Measurements from ENCODE around the gene PHLPP2.

DNA sequence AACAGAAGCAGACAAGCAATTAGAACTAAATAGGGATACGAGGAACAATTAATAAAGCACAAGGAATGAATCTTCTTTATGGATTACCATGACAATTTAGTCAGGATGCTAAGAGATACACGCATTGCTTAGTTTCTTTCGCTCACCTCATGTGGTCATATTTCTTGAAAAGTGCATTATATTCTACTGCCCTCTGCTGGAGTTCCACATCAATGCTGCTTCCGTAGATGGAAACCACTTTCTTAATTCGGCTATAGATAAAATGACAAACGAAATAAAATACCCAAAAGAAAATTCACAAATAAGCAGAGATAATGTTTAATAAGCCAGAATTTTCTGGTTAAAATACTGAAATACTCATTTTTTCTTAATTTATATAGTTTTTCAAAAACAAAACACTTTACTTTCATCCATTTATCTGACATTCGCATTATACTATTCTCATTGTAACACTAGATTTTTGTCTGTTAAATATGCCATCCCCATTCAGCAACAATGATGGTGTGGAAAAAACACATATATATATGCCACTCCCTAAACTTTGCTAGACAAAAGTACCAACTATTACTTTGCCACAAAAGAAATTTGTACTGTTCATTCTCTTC lies 22.0 kb upstream of the PHLPP2 start:
- TF ChIP-seq, protein P1, sequence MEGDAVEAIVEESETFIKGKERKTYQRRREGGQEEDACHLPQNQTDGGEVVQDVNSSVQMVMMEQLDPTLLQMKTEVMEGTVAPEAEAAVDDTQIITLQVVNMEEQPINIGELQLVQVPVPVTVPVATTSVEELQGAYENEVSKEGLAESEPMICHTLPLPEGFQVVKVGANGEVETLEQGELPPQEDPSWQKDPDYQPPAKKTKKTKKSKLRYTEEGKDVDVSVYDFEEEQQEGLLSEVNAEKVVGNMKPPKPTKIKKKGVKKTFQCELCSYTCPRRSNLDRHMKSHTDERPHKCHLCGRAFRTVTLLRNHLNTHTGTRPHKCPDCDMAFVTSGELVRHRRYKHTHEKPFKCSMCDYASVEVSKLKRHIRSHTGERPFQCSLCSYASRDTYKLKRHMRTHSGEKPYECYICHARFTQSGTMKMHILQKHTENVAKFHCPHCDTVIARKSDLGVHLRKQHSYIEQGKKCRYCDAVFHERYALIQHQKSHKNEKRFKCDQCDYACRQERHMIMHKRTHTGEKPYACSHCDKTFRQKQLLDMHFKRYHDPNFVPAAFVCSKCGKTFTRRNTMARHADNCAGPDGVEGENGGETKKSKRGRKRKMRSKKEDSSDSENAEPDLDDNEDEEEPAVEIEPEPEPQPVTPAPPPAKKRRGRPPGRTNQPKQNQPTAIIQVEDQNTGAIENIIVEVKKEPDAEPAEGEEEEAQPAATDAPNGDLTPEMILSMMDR (IDR thresholded peaks at IDR 0.05), result peak; percentile 71; the same call in 1 of the 2 replicates
- TF ChIP-seq SIN3A (IDR thresholded peaks at IDR 0.05; ENCODE audit: borderline replicate concordance, insufficient read depth, low read depth, low read length) (no peak), TCF7L2 (IDR thresholded peaks at IDR 0.05; ENCODE audit: low read depth, low read length) (no peak), POLR2AphosphoS5 (IDR thresholded peaks at IDR 0.05; ENCODE audit: low read depth, low read length) (no peak)
- TF ChIP-seq, protein P2, sequence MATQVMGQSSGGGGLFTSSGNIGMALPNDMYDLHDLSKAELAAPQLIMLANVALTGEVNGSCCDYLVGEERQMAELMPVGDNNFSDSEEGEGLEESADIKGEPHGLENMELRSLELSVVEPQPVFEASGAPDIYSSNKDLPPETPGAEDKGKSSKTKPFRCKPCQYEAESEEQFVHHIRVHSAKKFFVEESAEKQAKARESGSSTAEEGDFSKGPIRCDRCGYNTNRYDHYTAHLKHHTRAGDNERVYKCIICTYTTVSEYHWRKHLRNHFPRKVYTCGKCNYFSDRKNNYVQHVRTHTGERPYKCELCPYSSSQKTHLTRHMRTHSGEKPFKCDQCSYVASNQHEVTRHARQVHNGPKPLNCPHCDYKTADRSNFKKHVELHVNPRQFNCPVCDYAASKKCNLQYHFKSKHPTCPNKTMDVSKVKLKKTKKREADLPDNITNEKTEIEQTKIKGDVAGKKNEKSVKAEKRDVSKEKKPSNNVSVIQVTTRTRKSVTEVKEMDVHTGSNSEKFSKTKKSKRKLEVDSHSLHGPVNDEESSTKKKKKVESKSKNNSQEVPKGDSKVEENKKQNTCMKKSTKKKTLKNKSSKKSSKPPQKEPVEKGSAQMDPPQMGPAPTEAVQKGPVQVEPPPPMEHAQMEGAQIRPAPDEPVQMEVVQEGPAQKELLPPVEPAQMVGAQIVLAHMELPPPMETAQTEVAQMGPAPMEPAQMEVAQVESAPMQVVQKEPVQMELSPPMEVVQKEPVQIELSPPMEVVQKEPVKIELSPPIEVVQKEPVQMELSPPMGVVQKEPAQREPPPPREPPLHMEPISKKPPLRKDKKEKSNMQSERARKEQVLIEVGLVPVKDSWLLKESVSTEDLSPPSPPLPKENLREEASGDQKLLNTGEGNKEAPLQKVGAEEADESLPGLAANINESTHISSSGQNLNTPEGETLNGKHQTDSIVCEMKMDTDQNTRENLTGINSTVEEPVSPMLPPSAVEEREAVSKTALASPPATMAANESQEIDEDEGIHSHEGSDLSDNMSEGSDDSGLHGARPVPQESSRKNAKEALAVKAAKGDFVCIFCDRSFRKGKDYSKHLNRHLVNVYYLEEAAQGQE (IDR thresholded peaks at IDR 0.05; ENCODE audit: insufficient read depth in 1 of 2, low read depth in 2 of 2, low read length in 1 of 2), result no peak

Data from Panc1 (cell line).